Epithelial cell of esophagus (primary cell): ENCODE results near the gene ERCC6.

Experiments
- DNase-seq: peaks from one replicate; pipeline ENCODE4 v3.0.0; 2010; ENCODE audit warnings: low read depth
- H3K4me3 ChIP-seq: 2 replicates; pipeline ENCODE4 v1.5.1; 2011; ENCODE audit warnings: mild to moderate bottlenecking, low read length, control low read depth
- TF ChIP-seq, protein P1 (sequence below): IDR thresholded peaks from 2 replicates; pipeline ENCODE4 v1.5.1; 2011; ENCODE audit warnings: low read depth, mild to moderate bottlenecking, low read length, control low read depth, inconsistent platforms; ENCODE audit not compliant: insufficient read depth; ENCODE audit errors: missing control alignments

ERCC6 gene

GRCh38 chr10:49527061-49527460, 11.9 kb downstream of the ERCC6 start:
- no peak for DNase-seq
- no peak overlapping the region for H3K4me3 ChIP-seq
- TF ChIP-seq, protein P1, sequence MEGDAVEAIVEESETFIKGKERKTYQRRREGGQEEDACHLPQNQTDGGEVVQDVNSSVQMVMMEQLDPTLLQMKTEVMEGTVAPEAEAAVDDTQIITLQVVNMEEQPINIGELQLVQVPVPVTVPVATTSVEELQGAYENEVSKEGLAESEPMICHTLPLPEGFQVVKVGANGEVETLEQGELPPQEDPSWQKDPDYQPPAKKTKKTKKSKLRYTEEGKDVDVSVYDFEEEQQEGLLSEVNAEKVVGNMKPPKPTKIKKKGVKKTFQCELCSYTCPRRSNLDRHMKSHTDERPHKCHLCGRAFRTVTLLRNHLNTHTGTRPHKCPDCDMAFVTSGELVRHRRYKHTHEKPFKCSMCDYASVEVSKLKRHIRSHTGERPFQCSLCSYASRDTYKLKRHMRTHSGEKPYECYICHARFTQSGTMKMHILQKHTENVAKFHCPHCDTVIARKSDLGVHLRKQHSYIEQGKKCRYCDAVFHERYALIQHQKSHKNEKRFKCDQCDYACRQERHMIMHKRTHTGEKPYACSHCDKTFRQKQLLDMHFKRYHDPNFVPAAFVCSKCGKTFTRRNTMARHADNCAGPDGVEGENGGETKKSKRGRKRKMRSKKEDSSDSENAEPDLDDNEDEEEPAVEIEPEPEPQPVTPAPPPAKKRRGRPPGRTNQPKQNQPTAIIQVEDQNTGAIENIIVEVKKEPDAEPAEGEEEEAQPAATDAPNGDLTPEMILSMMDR, result no peak

DNA sequence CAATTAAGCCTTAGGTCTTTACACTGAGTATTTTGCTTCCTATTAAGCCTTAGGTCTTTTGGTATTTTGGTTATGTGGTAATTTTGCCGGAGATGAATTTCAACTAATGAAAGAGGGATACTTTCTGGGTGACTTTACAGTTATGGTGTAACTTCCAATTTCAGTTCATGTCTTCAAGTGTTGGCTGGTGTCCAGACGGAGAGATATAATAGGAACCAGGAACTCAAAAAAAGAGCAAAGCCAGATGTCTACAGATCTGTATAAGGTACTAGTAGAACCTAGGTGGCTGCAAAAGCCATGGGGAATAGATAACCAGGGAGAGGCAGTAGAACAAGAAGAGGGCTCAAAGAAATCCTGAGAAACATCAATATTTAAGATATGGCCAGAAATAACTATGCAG, 12.3 kb downstream of the ERCC6 start:
- DNase-seq, result no peak
- TF ChIP-seq, protein P1, result no peak

GRCh38 chr10:49524496-49524895, 14.4 kb downstream of the ERCC6 start:
- no peak overlapping the region for H3K4me3 ChIP-seq
- TF ChIP-seq, protein P1, result no peak
- DNase-seq, result no peak

More for the DNA sequence above, 12.3 kb downstream of the ERCC6 start:
- no peak overlapping the region for H3K4me3 ChIP-seq

DNA sequence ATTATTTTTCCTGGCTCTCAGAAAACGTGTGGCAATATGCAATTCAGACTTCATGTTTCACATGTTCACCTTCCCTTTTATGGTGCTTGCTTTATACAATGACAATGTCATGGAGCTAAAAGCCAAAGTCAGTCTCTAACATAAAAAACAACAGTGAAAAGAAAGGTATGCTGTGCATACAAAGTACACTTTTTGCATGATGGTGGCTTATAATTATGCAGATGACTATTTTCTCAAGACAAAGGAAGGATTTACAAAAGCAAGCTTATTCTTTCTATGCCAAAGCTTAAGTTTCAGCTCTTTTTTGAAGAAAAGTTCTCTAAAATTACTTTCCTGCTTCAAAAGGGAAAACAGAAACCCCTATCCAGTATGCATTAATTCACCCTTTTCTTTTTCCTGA, 15.6 kb downstream of the ERCC6 start:
- DNase-seq, result no peak
- H3K4me3 ChIP-seq, result no peak overlapping the region
- TF ChIP-seq, protein P1, result no peak

DNA sequence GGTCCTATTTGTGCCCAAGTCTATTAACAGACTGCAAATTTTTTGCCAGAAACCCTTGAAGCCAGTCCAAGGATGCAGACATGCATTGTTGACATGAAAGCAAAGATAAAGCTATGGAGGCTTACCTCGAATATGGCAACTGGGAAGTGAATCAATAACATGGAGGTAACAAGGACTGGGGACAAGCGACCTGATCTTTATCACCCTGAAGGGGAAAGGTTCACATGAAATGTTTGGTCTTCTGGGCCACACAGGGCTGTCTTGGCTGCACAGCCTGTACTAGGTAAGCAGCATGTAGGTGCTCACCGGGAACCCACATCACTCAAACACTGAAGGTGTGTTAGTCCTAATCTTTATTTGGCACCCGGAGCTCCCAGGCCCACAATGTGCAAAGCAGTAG, 17.9 kb downstream of the ERCC6 start:
- no peak for DNase-seq
- TF ChIP-seq, protein P1, result no peak
- no peak overlapping the region for H3K4me3 ChIP-seq

- H3K4me3 ChIP-seq, result no peak overlapping the region
- TF ChIP-seq, protein P1, result no peak
- DNase-seq, result no peak
Measured at GRCh38 chr10:49520122-49520775, 18.7 kb downstream of the ERCC6 start.

DNA sequence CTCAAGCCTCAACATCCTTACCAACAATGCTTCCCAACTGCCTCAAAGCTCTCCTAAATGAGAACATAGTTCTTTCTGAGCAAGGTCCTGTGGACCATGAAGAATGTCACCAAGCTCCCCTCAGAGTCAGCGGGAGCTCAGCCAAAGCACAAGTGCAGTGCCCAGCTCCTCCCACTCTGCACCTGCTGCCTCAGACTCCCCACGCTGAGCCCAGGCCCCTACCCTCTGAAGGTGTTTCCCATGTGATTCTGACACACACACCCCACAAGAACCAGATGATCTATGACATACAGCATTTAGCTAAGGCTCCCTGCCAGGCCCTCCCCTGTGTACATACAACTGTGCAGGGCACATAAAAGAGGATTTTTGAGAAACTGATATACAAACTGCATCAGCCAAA, 19.2 kb downstream of the ERCC6 start:
- H3K4me3 ChIP-seq, result no peak overlapping the region
- DNase-seq, result no peak
- TF ChIP-seq, protein P1, result no peak
